AG09309 (cell line): ENCODE results near the gene FTH1.

ENCODE experiments used
- DNase-seq: peaks from one replicate; pipeline ENCODE4 v3.0.0-alpha.2; 2010; ENCODE audit warnings: low read depth
- H3K4me3 ChIP-seq: 2 replicates; pipeline ENCODE4 v1.5.1; 2011; ENCODE audit warnings: mild to moderate bottlenecking, low read depth, low read length, moderate library complexity; ENCODE audit not compliant: control insufficient read depth
- CTCF ChIP-seq: IDR thresholded peaks from 2 replicates; pipeline ENCODE4 v1.5.1; 2011; ENCODE audit warnings: mild to moderate bottlenecking, low read depth, low read length, inconsistent platforms; ENCODE audit not compliant: insufficient read depth, control insufficient read depth; ENCODE audit errors: missing control alignments

The FTH1 gene

GRCh38 chr11:61978703-61979661 lies 11.5 kb upstream of the FTH1 start:
- DNase-seq: no peak
- TF ChIP-seq CTCF: no peak
- H3K4me3 ChIP-seq: no peak overlapping the region

- no peak for TF ChIP-seq CTCF
- no peak for DNase-seq
- H3K4me3 ChIP-seq: no peak overlapping the region
Observed at GRCh38 chr11:61976813-61977475, 9.5 kb upstream of the FTH1 start.

- DNase-seq: no peak
- no peak overlapping the region for H3K4me3 ChIP-seq
- TF ChIP-seq CTCF: no peak
Observed at GRCh38 chr11:61976420-61976800, 9.0 kb upstream of the FTH1 start.

- no peak for DNase-seq
- TF ChIP-seq CTCF: no peak
- no peak overlapping the region for H3K4me3 ChIP-seq
Observed at GRCh38 chr11:61975638-61976419, 8.4 kb upstream of the FTH1 start.

GRCh38 chr11:61974766-61975631 lies 7.6 kb upstream of the FTH1 start:
- DNase-seq: no peak
- no peak for TF ChIP-seq CTCF
- no peak overlapping the region for H3K4me3 ChIP-seq
